ENCODE measurements around the gene RRAGC.

Gene RRAGC, protein sequence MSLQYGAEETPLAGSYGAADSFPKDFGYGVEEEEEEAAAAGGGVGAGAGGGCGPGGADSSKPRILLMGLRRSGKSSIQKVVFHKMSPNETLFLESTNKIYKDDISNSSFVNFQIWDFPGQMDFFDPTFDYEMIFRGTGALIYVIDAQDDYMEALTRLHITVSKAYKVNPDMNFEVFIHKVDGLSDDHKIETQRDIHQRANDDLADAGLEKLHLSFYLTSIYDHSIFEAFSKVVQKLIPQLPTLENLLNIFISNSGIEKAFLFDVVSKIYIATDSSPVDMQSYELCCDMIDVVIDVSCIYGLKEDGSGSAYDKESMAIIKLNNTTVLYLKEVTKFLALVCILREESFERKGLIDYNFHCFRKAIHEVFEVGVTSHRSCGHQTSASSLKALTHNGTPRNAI

GRCh38 chr1:38859561-38860453 lies at the start of gene RRAGC:
Gene RRAGC (minus strand): TSS chr1:38859772. CDS start chr1:38859646, 126 bp downstream.
- Mint-ChIP-seq H3K4me1 (ENCODE audit: low read depth) (peaks cover 33% of the 10 kb centered on the region), H3K36me3 (ENCODE audit: low read depth) (peaks cover 13% of the 10 kb centered on the region), H3K4me3 (peak within 1 kb of the TSS; percentile 92), H3K27ac (peak within 1 kb of the TSS; percentile 79), H3K27me3 (ENCODE audit: low read depth) (no peaks in the 10 kb centered on the region), H3K9me3 (no peaks in the 10 kb centered on the region)

- H3K36me3 Mint-ChIP-seq (ENCODE audit: low read depth), result no peaks in the 10 kb centered on the region
- H3K27ac Mint-ChIP-seq, result no peak overlapping the region
- peaks cover 5% of the 10 kb centered on the region for H3K9me3 Mint-ChIP-seq
- no peaks in the 10 kb centered on the region for H3K4me1 Mint-ChIP-seq (ENCODE audit: low read depth)
- no peak overlapping the region for H3K4me3 Mint-ChIP-seq
- H3K27me3 Mint-ChIP-seq (ENCODE audit: low read depth), result no peaks in the 10 kb centered on the region
Measured at GRCh38 chr1:38908821-38909220, 49.2 kb upstream of the RRAGC start.

DNA sequence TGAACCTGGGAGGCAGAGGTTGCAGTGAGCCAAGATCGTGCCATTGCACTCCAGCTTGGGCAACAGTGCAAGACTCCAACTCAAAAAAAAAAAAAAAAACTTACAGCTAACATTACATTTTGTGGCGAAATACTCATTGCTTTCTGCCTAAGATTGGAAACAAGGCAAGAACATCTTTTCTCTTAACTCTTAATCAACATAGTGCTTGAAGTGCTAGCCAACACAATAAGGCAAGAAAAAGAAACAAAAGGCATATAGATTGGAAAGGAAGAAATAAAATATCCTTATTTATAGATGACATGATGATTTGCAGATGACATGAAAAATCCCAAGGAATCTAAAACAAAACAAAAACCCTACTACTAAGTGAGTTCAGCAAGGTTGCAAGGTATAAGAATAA lies 46.4 kb upstream of the RRAGC start:
- no peaks in the 10 kb centered on the region for H3K4me1 Mint-ChIP-seq (ENCODE audit: low read depth)
- no peak overlapping the region for H3K27ac Mint-ChIP-seq
- peaks cover 5% of the 10 kb centered on the region for H3K9me3 Mint-ChIP-seq
- H3K4me3 Mint-ChIP-seq, result no peak overlapping the region
- no peaks in the 10 kb centered on the region for H3K36me3 Mint-ChIP-seq (ENCODE audit: low read depth)
- H3K27me3 Mint-ChIP-seq (ENCODE audit: low read depth), result no peaks in the 10 kb centered on the region

DNA sequence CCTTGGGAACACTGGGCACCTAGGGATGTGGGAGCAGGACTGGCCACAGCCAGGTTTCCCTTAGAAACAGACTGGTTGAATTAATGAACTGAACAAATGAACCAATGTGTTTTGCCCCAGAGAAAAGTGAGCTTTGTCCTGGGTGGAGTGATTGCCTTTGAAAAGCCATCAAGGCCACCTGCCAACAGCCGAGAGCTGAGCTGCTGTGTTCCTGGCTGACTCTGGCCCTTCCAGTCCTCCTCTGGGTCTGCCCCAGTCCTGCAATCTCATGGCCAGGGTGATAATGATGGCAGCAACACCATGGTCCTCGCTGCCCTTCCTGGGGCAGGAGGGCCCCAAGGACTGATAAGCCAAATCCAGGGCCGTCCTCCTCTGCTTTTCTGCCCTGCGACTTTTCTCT lies 40.0 kb upstream of the RRAGC start:
- H3K27me3 Mint-ChIP-seq (ENCODE audit: low read depth), result no peaks in the 10 kb centered on the region
- H3K4me3 Mint-ChIP-seq, result no peak overlapping the region
- H3K27ac Mint-ChIP-seq, result no peak overlapping the region
- H3K4me1 Mint-ChIP-seq (ENCODE audit: low read depth), result no peaks in the 10 kb centered on the region
- no peaks in the 10 kb centered on the region for H3K36me3 Mint-ChIP-seq (ENCODE audit: low read depth)
- H3K9me3 Mint-ChIP-seq, result no peaks in the 10 kb centered on the region

DNA sequence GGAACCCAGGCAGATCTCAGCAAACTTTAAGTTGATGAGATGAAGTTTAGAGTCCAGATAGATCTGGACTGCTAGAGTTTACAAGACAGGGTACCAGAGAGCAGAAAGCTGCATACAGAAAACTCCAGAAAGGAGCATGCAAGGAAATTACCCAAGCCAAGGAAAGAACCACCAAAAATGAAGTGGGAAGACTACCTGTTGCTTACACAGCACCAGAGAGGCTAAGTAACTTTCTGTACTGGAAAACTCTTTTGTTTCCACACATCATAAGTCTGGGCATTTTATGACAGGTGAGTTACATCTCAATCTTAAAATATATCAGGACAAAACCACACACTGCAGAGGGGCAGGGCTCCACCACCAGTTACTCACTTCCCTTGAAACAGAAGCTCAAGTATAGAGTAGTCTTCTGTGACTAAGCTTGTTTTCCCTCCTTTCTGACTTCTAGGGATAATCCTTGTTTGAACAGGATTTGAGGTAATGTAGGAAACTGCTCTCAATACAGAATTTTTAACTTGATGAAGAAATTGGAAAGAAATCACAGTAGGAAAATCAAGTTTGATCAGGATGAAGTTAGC lies 39.2 kb upstream of the RRAGC start:
- Mint-ChIP-seq H3K4me3 (no peak overlapping the region), H3K27me3 (ENCODE audit: low read depth) (no peaks in the 10 kb centered on the region), H3K27ac (no peak overlapping the region), H3K4me1 (ENCODE audit: low read depth) (no peaks in the 10 kb centered on the region), H3K36me3 (ENCODE audit: low read depth) (no peaks in the 10 kb centered on the region), H3K9me3 (no peaks in the 10 kb centered on the region)

DNA sequence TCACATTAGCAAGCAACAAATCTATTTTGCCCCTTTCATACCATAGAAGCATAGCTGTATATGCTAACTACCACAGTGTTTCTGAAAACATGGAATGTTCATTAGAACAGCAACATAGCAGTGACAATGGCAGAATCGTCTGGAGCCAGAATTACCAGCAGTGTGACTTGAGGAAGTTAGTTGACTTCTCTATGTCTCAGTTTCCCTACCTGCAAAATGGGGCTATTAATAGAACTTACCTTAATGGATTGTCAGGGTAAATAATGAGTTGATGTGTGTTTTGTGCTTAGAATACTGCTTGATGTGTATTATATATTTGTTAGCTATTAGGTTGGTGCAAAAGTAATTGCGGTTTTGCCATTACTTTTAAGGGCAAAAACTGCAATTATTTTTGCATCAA lies 36.6 kb upstream of the RRAGC start:
- H3K4me1 Mint-ChIP-seq (ENCODE audit: low read depth), result no peaks in the 10 kb centered on the region
- no peak overlapping the region for H3K27ac Mint-ChIP-seq
- H3K36me3 Mint-ChIP-seq (ENCODE audit: low read depth), result no peaks in the 10 kb centered on the region
- no peaks in the 10 kb centered on the region for H3K27me3 Mint-ChIP-seq (ENCODE audit: low read depth)
- no peaks in the 10 kb centered on the region for H3K9me3 Mint-ChIP-seq
- no peak overlapping the region for H3K4me3 Mint-ChIP-seq

DNA sequence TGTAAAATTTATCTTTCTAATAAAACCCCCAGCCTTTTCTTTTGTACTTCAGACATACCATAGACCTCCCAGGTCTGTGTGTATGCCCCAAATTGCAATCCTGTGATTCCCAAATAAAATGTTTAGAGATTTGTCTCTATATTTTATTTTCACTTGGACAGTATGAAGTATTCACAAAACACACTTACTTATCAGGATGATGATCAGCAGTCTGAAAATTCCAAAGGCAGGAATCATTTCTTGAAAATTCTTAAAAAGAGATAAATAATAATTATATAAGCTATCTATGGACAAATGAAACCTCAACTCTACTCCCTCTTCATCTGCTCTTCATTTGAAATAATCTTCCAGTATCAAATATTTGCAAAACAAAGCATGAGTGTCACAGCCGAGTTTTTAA lies 33.4 kb upstream of the RRAGC start:
- H3K36me3 Mint-ChIP-seq (ENCODE audit: low read depth), result no peaks in the 10 kb centered on the region
- no peak overlapping the region for H3K4me3 Mint-ChIP-seq
- peaks cover 10% of the 10 kb centered on the region for H3K27me3 Mint-ChIP-seq (ENCODE audit: low read depth)
- no peaks in the 10 kb centered on the region for H3K9me3 Mint-ChIP-seq
- H3K4me1 Mint-ChIP-seq (ENCODE audit: low read depth), result no peaks in the 10 kb centered on the region
- no peak overlapping the region for H3K27ac Mint-ChIP-seq

- no peak overlapping the region for H3K27ac Mint-ChIP-seq
Measured at GRCh38 chr1:38891753-38892152, 32.2 kb upstream of the RRAGC start.

GRCh38 chr1:38889589-38889988 lies 30.0 kb upstream of the RRAGC start:
- H3K4me3 Mint-ChIP-seq, result no peak overlapping the region
- H3K36me3 Mint-ChIP-seq (ENCODE audit: low read depth), result no peaks in the 10 kb centered on the region
- no peaks in the 10 kb centered on the region for H3K9me3 Mint-ChIP-seq
- H3K4me1 Mint-ChIP-seq (ENCODE audit: low read depth), result no peaks in the 10 kb centered on the region
- peaks cover 25% of the 10 kb centered on the region for H3K27me3 Mint-ChIP-seq (ENCODE audit: low read depth)
- H3K27ac Mint-ChIP-seq, result no peak overlapping the region

More at GRCh38 chr1:38891753-38892152, 32.2 kb upstream of the RRAGC start:
- Mint-ChIP-seq H3K9me3 (no peaks in the 10 kb centered on the region), H3K4me3 (no peak overlapping the region), H3K27me3 (ENCODE audit: low read depth) (peaks cover 12% of the 10 kb centered on the region), H3K4me1 (ENCODE audit: low read depth) (no peaks in the 10 kb centered on the region), H3K36me3 (ENCODE audit: low read depth) (no peaks in the 10 kb centered on the region)

GRCh38 chr1:38888423-38889333 lies 29.1 kb upstream of the RRAGC start:
- Mint-ChIP-seq H3K27me3 (ENCODE audit: low read depth) (peaks cover 25% of the 10 kb centered on the region), H3K27ac (no peak overlapping the region), H3K4me1 (ENCODE audit: low read depth) (no peaks in the 10 kb centered on the region), H3K36me3 (ENCODE audit: low read depth) (no peaks in the 10 kb centered on the region), H3K4me3 (no peak overlapping the region), H3K9me3 (no peaks in the 10 kb centered on the region)

DNA sequence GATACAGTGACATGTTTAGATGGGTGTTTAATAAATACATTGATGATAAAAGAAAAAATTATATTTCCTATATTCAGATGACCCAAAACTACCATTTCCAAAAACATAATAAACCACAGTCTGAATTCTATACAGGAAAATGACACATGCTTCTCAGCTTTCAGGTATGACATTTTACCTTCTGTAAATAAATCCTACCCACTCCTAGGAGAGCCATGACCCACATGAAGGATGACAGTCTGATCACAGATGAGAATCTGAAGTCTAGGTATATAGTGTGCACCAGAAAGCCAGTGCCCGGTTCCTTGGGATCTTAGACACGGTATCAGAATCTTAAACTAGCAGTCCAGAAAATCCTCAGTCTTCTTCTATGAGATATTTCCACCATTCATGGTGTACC lies 25.5 kb upstream of the RRAGC start:
- no peak overlapping the region for H3K27ac Mint-ChIP-seq
- H3K27me3 Mint-ChIP-seq (ENCODE audit: low read depth), result peaks cover 25% of the 10 kb centered on the region
- no peaks in the 10 kb centered on the region for H3K4me1 Mint-ChIP-seq (ENCODE audit: low read depth)
- H3K36me3 Mint-ChIP-seq (ENCODE audit: low read depth), result no peaks in the 10 kb centered on the region
- no peaks in the 10 kb centered on the region for H3K9me3 Mint-ChIP-seq
- H3K4me3 Mint-ChIP-seq, result no peak overlapping the region

- Mint-ChIP-seq H3K27ac (no peak within 1 kb of the TSS), H3K4me1 (ENCODE audit: low read depth) (no peaks in the 10 kb centered on the region), H3K4me3 (no peak within 1 kb of the TSS), H3K36me3 (ENCODE audit: low read depth) (no peaks in the 10 kb centered on the region), H3K9me3 (no peaks in the 10 kb centered on the region), H3K27me3 (ENCODE audit: low read depth) (peaks cover 10% of the 10 kb centered on the region)
Measured at GRCh38 chr1:38881487-38881886, 21.9 kb upstream of the RRAGC start, which contains the start of gene GJA9. Gene GJA9 (minus strand): TSS chr1:38881587. CDS start chr1:38876098, 5,489 bp downstream.

DNA sequence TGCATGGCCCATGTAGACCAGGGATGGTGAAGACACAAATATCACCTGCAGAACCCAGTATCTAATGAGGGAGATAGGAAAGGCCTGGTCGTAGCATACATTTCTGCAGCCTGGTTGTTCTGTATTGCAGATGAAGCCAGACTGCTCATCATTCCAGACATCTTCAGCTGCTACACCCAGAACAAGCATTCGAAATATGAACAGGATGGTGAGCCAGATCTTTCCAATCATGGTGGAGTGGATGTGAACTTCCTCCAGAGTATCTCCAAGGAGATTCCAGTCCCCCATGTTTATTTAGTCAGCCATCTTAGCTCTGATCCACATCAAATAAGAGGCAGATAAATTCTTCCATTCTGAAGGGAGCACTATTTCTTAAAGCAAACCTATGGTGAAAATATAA lies 16.2 kb upstream of the RRAGC start:
- no peak overlapping the region for H3K27ac Mint-ChIP-seq
- no peak overlapping the region for H3K4me3 Mint-ChIP-seq
- peaks cover 15% of the 10 kb centered on the region for H3K4me1 Mint-ChIP-seq (ENCODE audit: low read depth)
- H3K9me3 Mint-ChIP-seq, result no peaks in the 10 kb centered on the region
- H3K27me3 Mint-ChIP-seq (ENCODE audit: low read depth), result no peaks in the 10 kb centered on the region
- H3K36me3 Mint-ChIP-seq (ENCODE audit: low read depth), result no peaks in the 10 kb centered on the region
